NB4 (cell line): ENCODE measurements around the gene NRCAM.

ENCODE experiments used
- DNase-seq: peaks from one replicate; pipeline ENCODE4 v3.0.0; 2010; ENCODE audit warnings: low read depth
- H3K4me3 ChIP-seq: one replicate; pipeline ENCODE4 v1.5.1; 2011; ENCODE audit warnings: mild to moderate bottlenecking, low read depth, low read length, moderate library complexity
- MYC ChIP-seq: IDR thresholded peaks from 2 replicates; pipeline ENCODE4 v1.6.1; 2011; ENCODE audit warnings: low read depth, low read length
- POLR2A ChIP-seq: IDR thresholded peaks from 2 replicates; pipeline ENCODE4 v1.6.1; 2011; ENCODE audit warnings: mild to moderate bottlenecking; ENCODE audit not compliant: insufficient read length; ENCODE audit errors: extremely low read depth
- TF ChIP-seq, protein P1 (sequence below): IDR thresholded peaks from 2 replicates; pipeline ENCODE4 v1.6.1; 2011; ENCODE audit warnings: low read depth, low read length
- TF ChIP-seq, protein P2 (sequence below): IDR thresholded peaks from one replicate; pipeline ENCODE4 v1.5.1; 2012; ENCODE audit warnings: low read depth, low read length

Gene NRCAM

DNA sequence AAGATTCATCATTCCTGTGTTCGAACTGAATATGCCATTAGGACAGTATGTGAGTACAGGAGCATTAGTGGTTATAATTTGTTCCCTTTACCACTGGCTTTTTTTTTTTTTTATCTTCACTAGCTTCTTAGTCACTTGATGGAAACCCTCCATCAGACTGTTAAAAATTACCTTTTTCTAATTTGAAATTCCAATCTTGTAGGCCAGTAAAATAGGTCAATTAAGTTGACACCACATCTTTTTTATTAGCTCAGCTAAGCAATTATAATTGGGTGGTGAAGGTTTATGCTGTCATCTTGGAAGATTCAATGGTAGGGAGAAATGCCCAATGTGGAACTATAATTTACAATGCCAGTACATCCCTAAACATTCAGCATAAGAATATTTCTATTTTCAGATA lies 6.1 kb downstream of the NRCAM start:
- DNase-seq: no peak
- no peak overlapping the region for H3K4me3 ChIP-seq
- TF ChIP-seq, protein P1, sequence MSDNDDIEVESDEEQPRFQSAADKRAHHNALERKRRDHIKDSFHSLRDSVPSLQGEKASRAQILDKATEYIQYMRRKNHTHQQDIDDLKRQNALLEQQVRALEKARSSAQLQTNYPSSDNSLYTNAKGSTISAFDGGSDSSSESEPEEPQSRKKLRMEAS: no peak
- TF ChIP-seq MYC (no peak), POLR2A (no peak)
- TF ChIP-seq, protein P2, sequence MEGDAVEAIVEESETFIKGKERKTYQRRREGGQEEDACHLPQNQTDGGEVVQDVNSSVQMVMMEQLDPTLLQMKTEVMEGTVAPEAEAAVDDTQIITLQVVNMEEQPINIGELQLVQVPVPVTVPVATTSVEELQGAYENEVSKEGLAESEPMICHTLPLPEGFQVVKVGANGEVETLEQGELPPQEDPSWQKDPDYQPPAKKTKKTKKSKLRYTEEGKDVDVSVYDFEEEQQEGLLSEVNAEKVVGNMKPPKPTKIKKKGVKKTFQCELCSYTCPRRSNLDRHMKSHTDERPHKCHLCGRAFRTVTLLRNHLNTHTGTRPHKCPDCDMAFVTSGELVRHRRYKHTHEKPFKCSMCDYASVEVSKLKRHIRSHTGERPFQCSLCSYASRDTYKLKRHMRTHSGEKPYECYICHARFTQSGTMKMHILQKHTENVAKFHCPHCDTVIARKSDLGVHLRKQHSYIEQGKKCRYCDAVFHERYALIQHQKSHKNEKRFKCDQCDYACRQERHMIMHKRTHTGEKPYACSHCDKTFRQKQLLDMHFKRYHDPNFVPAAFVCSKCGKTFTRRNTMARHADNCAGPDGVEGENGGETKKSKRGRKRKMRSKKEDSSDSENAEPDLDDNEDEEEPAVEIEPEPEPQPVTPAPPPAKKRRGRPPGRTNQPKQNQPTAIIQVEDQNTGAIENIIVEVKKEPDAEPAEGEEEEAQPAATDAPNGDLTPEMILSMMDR: no peak

DNA sequence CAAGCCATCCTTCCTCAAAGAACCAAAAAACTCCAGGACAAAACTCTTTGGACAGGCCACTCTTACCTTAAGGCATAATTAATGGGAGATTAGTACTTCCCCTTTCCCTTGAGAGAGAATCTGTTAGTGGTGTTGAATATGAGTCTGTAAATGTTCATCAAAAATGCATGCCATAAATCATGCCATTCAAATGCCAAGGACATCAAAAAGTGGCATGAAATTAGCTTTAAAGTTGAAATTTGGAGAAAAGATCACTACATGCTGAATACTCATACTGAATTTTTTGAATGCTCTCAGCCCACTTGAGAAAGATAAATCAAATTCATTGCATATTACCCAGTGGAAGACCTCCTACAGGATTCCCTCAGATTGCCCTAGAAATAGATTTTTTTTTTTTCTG lies 6.7 kb downstream of the NRCAM start:
- H3K4me3 ChIP-seq: no peak overlapping the region

DNA sequence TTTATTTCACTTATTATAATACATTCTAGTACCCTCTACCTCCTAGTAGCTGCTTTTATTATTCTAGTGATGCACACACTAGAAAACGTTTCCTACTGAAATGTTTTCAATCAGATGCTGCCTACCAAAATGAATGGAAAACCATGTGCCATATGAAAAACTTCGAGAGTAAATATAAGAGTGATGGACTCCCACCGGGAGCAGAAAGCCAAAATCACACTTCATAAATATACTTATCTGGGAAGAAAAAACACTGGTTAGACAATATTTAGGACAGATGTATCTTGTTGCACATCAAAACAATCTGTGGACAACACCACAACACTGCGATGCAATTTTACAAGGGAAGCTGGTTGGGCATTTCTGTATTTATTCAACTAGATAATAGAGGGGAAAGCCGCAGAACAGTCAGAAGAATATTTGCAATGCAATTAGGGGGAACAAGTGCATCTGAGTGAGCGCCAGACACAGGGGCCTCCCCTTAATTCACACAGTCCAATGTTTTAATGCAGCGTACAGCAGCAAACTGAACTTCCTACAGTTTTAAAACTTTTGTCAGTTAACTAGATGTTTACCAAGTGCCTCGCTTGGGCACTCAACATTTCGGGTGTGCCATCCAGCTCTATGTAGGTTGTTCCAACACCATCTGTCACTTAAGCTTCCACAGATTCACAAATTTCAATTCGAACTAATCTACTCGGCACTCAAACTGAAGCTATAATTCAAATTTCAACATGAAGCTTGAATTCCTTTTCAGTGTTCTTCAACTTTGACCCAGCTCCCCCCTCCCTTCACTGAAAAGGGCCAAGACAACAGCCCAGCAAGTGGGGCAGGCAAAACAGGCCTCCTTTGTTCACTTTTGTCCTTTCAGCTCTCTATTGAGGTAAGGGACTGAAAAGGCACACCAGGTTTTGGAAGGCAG lies 7.4 kb downstream of the NRCAM start:
- no peak for DNase-seq
- TF ChIP-seq POLR2A (no peak), MYC (no peak)
- TF ChIP-seq, protein P2: no peak
- TF ChIP-seq, protein P1: no peak
- H3K4me3 ChIP-seq: no peak overlapping the region

More for the DNA sequence above, 6.7 kb downstream of the NRCAM start:
- no peak for DNase-seq
- TF ChIP-seq, protein P1: no peak
- no peak for TF ChIP-seq POLR2A
- no peak for TF ChIP-seq MYC
- TF ChIP-seq, protein P2: no peak

DNA sequence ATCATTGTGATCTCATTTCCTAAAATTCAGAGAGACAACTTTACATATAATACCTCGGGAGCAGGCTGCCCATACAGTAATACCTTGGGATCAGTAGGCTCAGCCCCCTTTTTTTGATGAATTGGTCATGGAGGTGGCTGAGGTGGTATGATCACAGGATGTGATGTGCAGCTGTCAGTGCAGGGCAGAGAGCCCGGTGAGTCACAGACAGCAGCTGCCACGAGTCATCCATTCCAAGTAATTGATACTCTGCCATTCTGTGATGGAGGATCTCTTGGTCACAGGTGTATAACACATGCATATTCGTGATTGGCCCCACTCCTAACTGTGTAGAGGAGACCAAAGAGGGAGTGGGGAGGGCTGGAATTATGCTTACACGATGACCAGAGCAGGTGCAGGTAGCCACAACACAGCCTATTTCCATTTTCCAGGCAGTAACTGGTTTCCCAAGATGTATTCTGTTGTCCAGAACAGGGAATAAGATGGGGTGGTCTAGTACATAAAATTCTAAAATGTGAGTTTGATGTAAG lies 14.1 kb downstream of the NRCAM start:
- DNase-seq: no peak
- H3K4me3 ChIP-seq: no peak overlapping the region
- TF ChIP-seq MYC: no peak
- no peak for TF ChIP-seq POLR2A
- TF ChIP-seq, protein P1: no peak
- TF ChIP-seq, protein P2: no peak

DNA sequence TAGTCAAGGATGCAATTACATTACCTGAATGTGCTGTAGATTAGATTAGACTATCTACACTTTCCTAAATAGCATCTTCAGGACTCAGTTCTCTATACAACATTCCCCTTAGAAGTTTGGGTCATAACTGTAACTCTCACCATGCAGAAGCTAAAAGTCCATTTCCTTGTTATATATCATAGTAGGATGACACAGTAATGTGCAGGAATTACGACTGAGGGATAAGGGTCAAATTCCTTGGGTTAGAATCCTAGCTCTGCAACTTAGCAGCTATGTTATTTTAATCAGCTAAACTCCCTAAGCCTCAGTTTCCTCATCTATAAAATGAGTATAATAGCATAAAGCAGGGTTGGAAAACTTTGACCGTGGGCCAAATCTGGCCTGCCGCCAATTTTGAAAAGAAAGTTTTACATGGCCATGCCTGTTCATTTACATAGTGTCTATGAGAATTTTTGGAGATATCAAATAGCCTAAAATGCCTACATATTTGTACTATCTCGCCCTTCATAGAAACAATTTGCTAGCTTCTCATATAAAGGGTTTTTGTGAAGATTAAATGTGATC lies 14.8 kb downstream of the NRCAM start:
- TF ChIP-seq POLR2A (no peak), MYC (no peak)
- TF ChIP-seq, protein P2: no peak
- no peak overlapping the region for H3K4me3 ChIP-seq
- DNase-seq: no peak
